GM12801 (cell line): ENCODE data around the gene UGGT1.

ENCODE experiments used
- CTCF ChIP-seq: IDR thresholded peaks from one replicate; pipeline ENCODE4 v1.5.1; 2011; ENCODE audit warnings: control low read depth; ENCODE audit not compliant: insufficient read length; ENCODE audit errors: extremely low read depth

The UGGT1 gene

DNA sequence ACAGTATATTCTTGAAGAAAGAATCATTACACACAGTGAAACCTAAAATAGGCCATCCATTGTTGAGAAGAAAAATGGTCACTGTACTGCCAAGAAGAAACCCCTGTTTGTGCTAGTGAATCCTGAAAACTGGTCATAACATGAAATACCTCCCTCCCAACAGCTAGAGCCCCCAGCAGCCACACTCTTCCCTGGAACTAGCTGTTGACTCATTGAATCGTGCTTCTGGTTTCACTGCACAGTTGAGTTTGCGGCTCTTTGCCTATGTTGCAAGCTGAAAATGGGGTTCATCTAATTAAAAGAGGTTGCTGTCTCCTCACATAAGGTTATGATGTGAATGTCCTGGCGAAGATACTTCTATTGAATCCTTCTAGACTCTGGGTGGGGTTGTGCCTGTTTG, 86.3 kb downstream of the UGGT1 start:
- TF ChIP-seq CTCF, result no peak

GRCh38 chr2:128178149-128178649, 87.2 kb downstream of the UGGT1 start:
- no peak for TF ChIP-seq CTCF

DNA sequence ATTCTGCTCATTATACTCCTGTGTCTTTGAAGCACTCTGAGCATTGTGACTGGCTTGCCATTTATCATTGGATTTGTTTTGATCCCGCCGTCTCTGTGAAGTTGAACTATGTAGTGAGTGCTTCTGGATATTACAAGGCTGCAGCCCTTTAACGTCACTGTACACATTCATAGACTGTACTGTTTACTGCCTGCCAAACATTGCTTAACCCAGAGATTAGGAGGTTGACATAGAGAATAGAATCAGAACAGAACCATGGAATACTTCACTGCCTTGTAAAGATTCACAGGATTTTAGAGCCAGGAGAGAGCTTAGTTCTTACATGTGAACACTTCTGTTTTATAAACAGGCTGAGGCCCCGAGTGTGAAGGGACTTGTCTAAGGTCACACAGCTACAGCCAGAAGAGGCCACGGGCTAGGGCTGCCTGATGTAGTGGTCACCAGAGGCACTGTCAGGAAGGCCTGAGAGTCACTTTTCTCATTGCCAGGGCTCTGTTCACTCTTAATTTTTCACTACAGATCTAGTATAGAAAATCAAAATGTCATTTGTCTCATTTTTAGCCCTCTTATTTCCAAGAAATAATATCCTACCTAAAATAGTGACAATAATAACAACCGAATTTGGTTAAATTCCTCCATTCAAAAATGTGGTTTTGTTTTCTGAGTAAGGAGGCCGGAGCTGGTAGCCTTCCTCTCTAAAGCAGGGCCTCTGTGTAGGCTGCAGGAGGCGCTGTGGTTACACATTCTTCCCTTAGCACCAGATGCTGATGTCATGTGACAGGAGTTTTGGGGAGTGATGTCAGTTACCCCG, 87.9 kb downstream of the UGGT1 start:
- no peak for TF ChIP-seq CTCF

DNA sequence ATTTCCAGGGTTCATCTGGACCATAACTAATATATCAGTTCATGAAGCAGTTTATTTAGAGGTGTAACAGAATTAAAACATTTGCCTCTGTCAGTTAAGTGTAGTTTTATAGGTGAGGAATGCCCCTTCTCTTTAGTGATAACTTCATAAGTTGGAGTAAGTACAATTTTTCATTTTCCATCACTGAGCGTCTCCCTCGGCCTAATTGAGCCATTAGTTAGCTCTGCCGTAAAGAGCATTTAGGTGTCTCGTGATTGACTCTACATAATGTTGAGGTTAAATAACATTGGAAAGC, 88.4 kb downstream of the UGGT1 start:
- TF ChIP-seq CTCF, result no peak

- no peak for TF ChIP-seq CTCF
Observed at GRCh38 chr2:128180031-128180430, 89.0 kb downstream of the UGGT1 start.

DNA sequence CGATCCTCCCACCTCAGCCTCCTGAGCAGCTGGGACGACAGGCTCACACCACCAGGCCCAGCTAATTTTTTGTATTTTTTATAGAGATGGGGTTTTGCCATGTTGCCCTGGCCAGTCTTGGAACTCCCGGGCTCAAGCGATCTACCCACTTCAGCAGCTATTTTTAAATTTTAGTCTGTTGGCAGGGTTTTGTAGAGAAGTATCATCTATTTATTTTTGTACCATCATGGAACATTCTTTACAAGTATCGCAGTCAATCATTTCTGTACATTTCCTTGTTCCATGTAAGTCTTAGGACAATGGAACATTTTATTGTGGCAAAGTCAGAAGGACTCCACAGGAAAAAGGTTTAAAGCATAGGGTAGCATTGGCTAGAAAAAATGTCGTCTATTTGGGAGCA, 94.6 kb downstream of the UGGT1 start:
- no peak for TF ChIP-seq CTCF

DNA sequence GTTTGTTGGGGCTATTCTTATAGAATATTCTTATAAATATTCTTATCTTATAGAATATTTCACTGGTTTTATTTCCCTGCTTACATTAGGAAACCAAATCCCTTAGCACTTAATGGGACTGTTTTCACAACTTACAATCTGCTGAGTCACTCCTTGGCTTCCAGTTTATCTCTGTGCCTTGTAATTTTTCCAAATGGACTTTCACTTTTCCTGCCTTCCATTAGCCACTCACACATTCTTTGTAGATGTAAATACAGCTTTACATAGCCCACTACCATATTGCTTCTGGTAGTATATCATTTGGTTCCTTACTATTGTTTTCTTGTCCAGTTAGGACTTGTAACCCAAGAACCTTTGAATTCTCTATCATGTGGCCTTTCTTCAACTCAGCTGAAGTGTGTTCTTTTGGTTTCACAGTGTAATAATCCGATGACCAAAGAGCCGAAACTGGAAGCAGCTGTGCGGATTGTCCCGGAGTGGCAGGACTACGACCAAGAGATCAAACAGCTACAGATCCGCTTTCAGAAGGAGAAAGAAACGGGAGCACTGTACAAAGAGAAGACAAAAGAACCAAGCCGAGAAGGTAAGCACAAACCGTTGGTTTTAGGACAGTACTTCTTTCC, 96.1 kb downstream of the UGGT1 start:
- TF ChIP-seq CTCF, result no peak
